ENCODE results near the gene TRAPPC2. TPM values are rescaled to one million over a fixed set of nuclear protein-coding genes. Genes with fewer than 3 reads are reported as not detected.

The TRAPPC2 gene
- total RNA-seq, 1 donor from 2014 or later, result 21.5 TPM

DNA sequence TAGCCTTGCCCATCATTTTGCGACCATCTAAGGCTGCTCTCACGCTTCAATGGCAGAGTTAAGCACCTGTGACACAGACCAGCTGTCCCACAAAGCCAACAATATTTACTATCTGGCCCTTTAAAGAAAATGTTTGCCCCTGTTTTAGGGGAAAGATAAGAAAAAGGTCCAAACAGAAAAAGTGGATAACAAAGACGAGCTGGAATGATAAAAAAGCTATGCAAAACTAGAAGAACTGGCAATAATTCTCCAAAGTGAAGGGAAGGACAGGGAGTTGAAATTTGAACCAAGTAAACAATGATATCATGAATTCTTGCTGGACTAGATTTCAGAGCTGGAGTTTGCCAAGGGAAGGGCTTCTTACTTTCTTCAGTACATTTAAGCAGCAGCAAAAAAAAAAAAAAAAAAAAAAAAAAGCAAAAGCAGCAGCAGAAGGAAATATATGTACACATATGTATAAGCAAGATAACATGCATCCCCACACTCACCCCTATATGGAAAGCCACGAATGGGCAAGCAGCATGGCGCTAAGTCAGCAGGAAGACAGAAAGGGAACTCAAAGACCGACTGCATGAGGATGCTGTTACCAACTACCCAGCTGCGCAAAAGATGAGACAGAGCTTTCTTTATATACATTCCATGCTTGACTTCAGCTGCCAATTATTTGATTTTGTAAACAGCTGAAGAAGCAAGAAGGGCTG lies 12.5 kb downstream of the TRAPPC2 start:
- H3K9me3 Mint-ChIP-seq, result peaks cover 13% of the 10 kb centered on the region
- no peak overlapping the region for H3K4me3 Mint-ChIP-seq
- peak overlapping the region; percentile 78 for H3K27ac Mint-ChIP-seq
- no peak for TF ChIP-seq CTCF (conservative IDR thresholded peaks at IDR 0.05)
- H3K27me3 Mint-ChIP-seq, result no peaks in the 10 kb centered on the region
- no peak for DNase-seq (ENCODE audit: extremely low spot score, unreplicated experiment)
- peaks cover 23% of the 10 kb centered on the region for H3K36me3 Mint-ChIP-seq
- H3K4me1 Mint-ChIP-seq (ENCODE audit: unreplicated experiment), result no peaks in the 10 kb centered on the region

DNA sequence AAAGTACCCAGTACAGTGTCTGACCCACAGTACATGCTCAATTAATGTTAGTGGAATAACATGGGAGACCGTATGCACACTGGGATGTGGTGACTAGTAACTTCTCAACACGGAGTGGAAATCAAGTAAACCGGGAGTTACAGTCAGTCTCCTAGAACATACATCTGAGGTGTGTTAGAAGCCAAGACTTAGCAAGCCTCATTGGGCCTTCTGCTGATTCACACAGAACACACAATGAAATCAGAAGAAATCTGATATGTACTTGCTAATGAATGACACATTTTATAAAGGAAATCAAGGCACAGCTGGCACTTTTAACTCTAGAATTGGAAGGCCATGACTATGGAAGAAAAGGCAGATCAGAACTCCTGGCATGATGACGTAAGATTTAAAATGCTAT lies 13.0 kb downstream of the TRAPPC2 start:
- peaks cover 23% of the 10 kb centered on the region for H3K36me3 Mint-ChIP-seq
- H3K4me3 Mint-ChIP-seq, result no peak overlapping the region
- no peak for TF ChIP-seq CTCF (conservative IDR thresholded peaks at IDR 0.05)
- no peaks in the 10 kb centered on the region for H3K4me1 Mint-ChIP-seq (ENCODE audit: unreplicated experiment)
- H3K27me3 Mint-ChIP-seq, result no peaks in the 10 kb centered on the region
- H3K9me3 Mint-ChIP-seq, result peaks cover 13% of the 10 kb centered on the region
- peak overlapping the region; percentile 78 for H3K27ac Mint-ChIP-seq
- DNase-seq (ENCODE audit: extremely low spot score, unreplicated experiment), result no peak

DNA sequence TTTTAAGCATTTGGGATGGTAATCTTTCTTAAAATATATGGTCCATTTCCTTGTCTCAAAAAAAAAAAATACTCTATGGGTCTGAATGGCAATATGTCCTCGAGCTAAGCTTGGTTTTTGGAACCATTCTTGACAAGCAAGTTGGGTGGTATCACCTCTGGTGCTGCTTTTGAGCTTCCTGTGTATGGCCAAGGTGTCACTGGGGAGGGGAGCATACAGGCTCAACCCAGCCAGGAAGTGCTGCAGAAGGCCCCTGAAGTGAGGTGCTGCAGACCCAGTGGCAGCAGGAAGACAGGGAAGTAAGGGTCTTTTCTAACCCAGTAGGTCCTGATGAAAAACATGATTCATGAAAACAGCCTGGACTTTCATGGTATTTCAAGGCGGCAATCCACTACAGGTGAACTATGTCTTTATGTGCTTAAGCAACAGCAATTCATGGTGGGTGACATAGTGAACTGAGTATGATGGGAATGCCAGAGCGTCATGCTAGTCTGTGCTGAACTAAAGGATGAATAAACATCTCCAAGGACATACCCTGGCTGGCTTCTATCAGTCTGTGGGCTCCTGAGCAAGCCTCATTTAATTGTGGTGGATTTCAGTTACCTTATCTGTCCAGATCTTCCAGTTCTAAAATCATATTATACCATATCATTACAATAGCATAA lies 15.1 kb downstream of the TRAPPC2 start:
- no peaks in the 10 kb centered on the region for H3K4me1 Mint-ChIP-seq (ENCODE audit: unreplicated experiment)
- H3K27ac Mint-ChIP-seq, result no peak overlapping the region
- H3K36me3 Mint-ChIP-seq, result peaks cover 21% of the 10 kb centered on the region
- no peak overlapping the region for H3K4me3 Mint-ChIP-seq
- no peak for TF ChIP-seq CTCF (conservative IDR thresholded peaks at IDR 0.05)
- no peak for DNase-seq (ENCODE audit: extremely low spot score, unreplicated experiment)
- no peaks in the 10 kb centered on the region for H3K27me3 Mint-ChIP-seq
- peaks cover 9% of the 10 kb centered on the region for H3K9me3 Mint-ChIP-seq

- DNase-seq (ENCODE audit: extremely low spot score, unreplicated experiment), result no peak
- no peak overlapping the region for H3K4me3 Mint-ChIP-seq
Measured at GRCh38 chrX:13717700-13718472, 16.5 kb downstream of the TRAPPC2 start.

GRCh38 chrX:13716905-13717304 lies 17.5 kb downstream of the TRAPPC2 start:
- H3K27me3 Mint-ChIP-seq, result no peaks in the 10 kb centered on the region
- DNase-seq (ENCODE audit: extremely low spot score, unreplicated experiment), result no peak
- H3K36me3 Mint-ChIP-seq, result peaks cover 13% of the 10 kb centered on the region
- no peaks in the 10 kb centered on the region for H3K4me1 Mint-ChIP-seq (ENCODE audit: unreplicated experiment)
- no peak for TF ChIP-seq CTCF (conservative IDR thresholded peaks at IDR 0.05)
- no peaks in the 10 kb centered on the region for H3K9me3 Mint-ChIP-seq
- H3K27ac Mint-ChIP-seq, result peak overlapping the region; percentile 72
- H3K4me3 Mint-ChIP-seq, result no peak overlapping the region

More at GRCh38 chrX:13717700-13718472, 16.5 kb downstream of the TRAPPC2 start:
- Mint-ChIP-seq H3K27ac (peak overlapping the region; percentile 68), H3K9me3 (no peaks in the 10 kb centered on the region), H3K4me1 (ENCODE audit: unreplicated experiment) (no peaks in the 10 kb centered on the region), H3K36me3 (peaks cover 14% of the 10 kb centered on the region), H3K27me3 (no peaks in the 10 kb centered on the region)
- TF ChIP-seq CTCF (conservative IDR thresholded peaks at IDR 0.05), result no peak

Data from type B pancreatic cell (in vitro differentiated cells).